ENCODE data around the gene NEUROD6. TPM values are rescaled to one million over a fixed set of nuclear protein-coding genes. Genes with fewer than 3 reads are reported as not detected.

Gene NEUROD6
- total and polyA plus RNA-seq, 8 donors = 0.12 to 0.17 TPM; not detected in 6

GRCh38 chr7:31299336-31299735 lies 41.2 kb downstream of the NEUROD6 start:
- no peak for TF ChIP-seq CTCF (IDR thresholded peaks at IDR 0.05)
- Histone ChIP-seq H3K4me3 (no peak overlapping the region), H3K9me3 (no peaks in the 10 kb centered on the region), H3K4me1 (no peaks in the 10 kb centered on the region), H3K36me3 (no peaks in the 10 kb centered on the region), H3K27me3 (no peaks in the 10 kb centered on the region), H3K27ac (no peak overlapping the region)
- intact Hi-C loops (cut with DNase I) = no loop called here
- no peak for DNase-seq
- ATAC-seq = no peak

- H3K27me3 ChIP-seq = no peaks in the 10 kb centered on the region
- DNase-seq (no peak), ATAC-seq (no peak)
- no peaks in the 10 kb centered on the region for H3K9me3 ChIP-seq
- H3K4me3 ChIP-seq = no peak overlapping the region
- intact Hi-C loops (cut with DNase I) = no loop called here
- no peaks in the 10 kb centered on the region for H3K36me3 ChIP-seq
- no peak for TF ChIP-seq CTCF (IDR thresholded peaks at IDR 0.05)
- H3K27ac ChIP-seq = no peak overlapping the region
- no peaks in the 10 kb centered on the region for H3K4me1 ChIP-seq
Measured at GRCh38 chr7:31290601-31291000, 49.9 kb downstream of the NEUROD6 start.

Other genes starting within 250 kb of the NEUROD6 start
- under 1 TPM in 1 of 2 donors, not detected in 1; 0.60 TPM for gene ITPRID1, start 173.4 kb upstream of the NEUROD6 start, total RNA-seq
- under 1 TPM in 3 of 6 donors, not detected in 3; 0.04 to 0.09 (median 0.07) TPM for gene ITPRID1, start 173.4 kb upstream of the NEUROD6 start, polyA plus RNA-seq (ENCODE audit: insufficient read length in 6 of 6)